CD1c-positive myeloid dendritic cell (primary cell): Measurements from ENCODE around the gene OR8K1.

Source experiments
- DNase-seq: peaks from one replicate; pipeline ENCODE4 v3.0.0-alpha.2; 2016; ENCODE audit errors: extremely low spot score

OR8K1 gene

GRCh38 chr11:56345739-56346138 lies at the start of gene OR8K1:
Gene OR8K1, plus strand, starts transcription at chr11:56346039. Its CDS starts 0 bp downstream, at chr11:56346039.
- DNase-seq, result no peak

- no peak for DNase-seq
These were observed 48.9 kb upstream of the OR8K1 start for GRCh38 chr11:56296898-56297297.

- DNase-seq, result no peak
These were observed 38.0 kb upstream of the OR8K1 start for GRCh38 chr11:56307836-56308235.

GRCh38 chr11:56314844-56315243 lies 31.0 kb upstream of the OR8K1 start, which contains the start of gene OR8K3:
Gene OR8K3, plus strand, starts transcription at chr11:56315144. Its CDS starts 3,163 bp downstream, at chr11:56318307.
- no peak for DNase-seq

- no peak for DNase-seq
These were observed 13.9 kb upstream of the OR8K1 start for GRCh38 chr11:56331861-56332491.

GRCh38 chr11:56333156-56333555 lies 12.7 kb upstream of the OR8K1 start:
- DNase-seq, result no peak

GRCh38 chr11:56340289-56340688 lies 5.5 kb upstream of the OR8K1 start:
- no peak for DNase-seq

GRCh38 chr11:56353991-56354390 lies 8.2 kb downstream of the OR8K1 start, which contains the start of gene OR8J1:
Gene OR8J1, plus strand, starts transcription at chr11:56354291. Its CDS starts 5,956 bp downstream, at chr11:56360247.
- DNase-seq, result no peak

GRCh38 chr11:56375324-56375723 lies 29.5 kb downstream of the OR8K1 start, which contains the start of gene OR8U1:
Gene OR8U1, plus strand, starts transcription at chr11:56375624. Its CDS starts 0 bp downstream, at chr11:56375624.
- DNase-seq, result no peak

GRCh38 chr11:56380120-56380519 lies 34.3 kb downstream of the OR8K1 start:
- DNase-seq, result no peak

- DNase-seq, result no peak
These were observed 48.5 kb downstream of the OR8K1 start for GRCh38 chr11:56394381-56394780.

GRCh38 chr11:56396047-56396446 lies 50.2 kb downstream of the OR8K1 start:
- DNase-seq, result no peak
